Lung (tissue), 12 donors: ENCODE results near the gene PARP11. TPM values are rescaled to one million over a fixed set of nuclear protein-coding genes. Genes with fewer than 3 reads are reported as not detected.

Experiments
- ATAC-seq: fragments of 200-7000 bp; cut with Tn5 transposase; one replicate; pipeline ENCODE4 v1.9.1; 2020; ENCODE audit warnings: moderate number of reproducible peaks; ENCODE audit not compliant: insufficient read depth, low FRiP score
- DNase-seq, 3 donors: peaks; one replicate each; pipeline ENCODE4 v3.0.0-alpha.2; 2013 to 2017
- H3K27ac ChIP-seq, 2 donors: one replicate each; pipeline ENCODE4 v1.5.1; 2013; ENCODE audit warnings: mild to moderate bottlenecking in 2 of 2, moderate library complexity in 2 of 2, control low read depth in 1 of 2, inconsistent platforms in 1 of 2, low read depth in 1 of 2, low read length in 1 of 2
- H3K27me3 ChIP-seq, 3 donors: one replicate each; pipeline ENCODE4 v1.5.1; 2013; ENCODE audit warnings: low read length in 2 of 3; ENCODE audit not compliant: control insufficient read depth in 3 of 3, insufficient read depth in 3 of 3
- H3K36me3 ChIP-seq, 4 donors: one replicate each; pipeline ENCODE4 v1.5.1; 2013; ENCODE audit warnings: low read length in 4 of 4, mild to moderate bottlenecking in 1 of 4, moderate library complexity in 1 of 4; ENCODE audit not compliant: control insufficient read depth in 4 of 4, insufficient read depth in 4 of 4
- H3K4me1 ChIP-seq, 5 donors: one replicate each; pipeline ENCODE4 v1.5.1; 2013; ENCODE audit warnings: low read length in 5 of 5, mild to moderate bottlenecking in 2 of 5, moderate library complexity in 1 of 5; ENCODE audit not compliant: control insufficient read depth in 5 of 5, insufficient read depth in 5 of 5
- H3K4me3 ChIP-seq: one replicate; pipeline ENCODE4 v1.5.1; 2013; ENCODE audit warnings: mild to moderate bottlenecking, control low read depth, moderate library complexity
- H3K9ac ChIP-seq, 2 donors: one replicate each; pipeline ENCODE4 v1.5.1; 2013; ENCODE audit warnings: low read length in 2 of 2, control low read depth in 1 of 2; ENCODE audit not compliant: insufficient read depth in 1 of 2
- H3K9me3 ChIP-seq, 4 donors: one replicate each; pipeline ENCODE4 v1.5.1; 2013; ENCODE audit warnings: low read length in 3 of 4, mild to moderate bottlenecking in 1 of 4, moderate library complexity in 1 of 4; ENCODE audit not compliant: control insufficient read depth in 4 of 4, insufficient read depth in 3 of 4
- WGBS, 2 donors: extraction: QIAGEN DNeasy Blood & Tissue Kit; methylation state at CpG; one replicate each; pipeline ENCODE4 v1.1.7; 2013; 5-methylcytosine and 5-hydroxymethylcytosine counted together
- polyA plus RNA-seq, 2 donors: library from polyadenylated mRNA; stranded (reverse); fragments of 200-250 nt; gene quantifications; one replicate each; pipeline ENCODE4 v1.2.1, GENCODE V29; 2013
- total RNA-seq, 2 donors: library from RNA; depleted of rRNA in 1 of 2; stranded (reverse); fragments of >200 nt in 1 of 2; gene quantifications; one replicate each; pipeline ENCODE4 v1.2.1, GENCODE V29; 2014 to 2021
- TF ChIP-seq, protein P1 (sequence below): IDR thresholded peaks from 2 replicates; pipeline ENCODE4 v1.5.1; 2012; ENCODE audit warnings: mild to moderate bottlenecking; ENCODE audit errors: control extremely low read depth, extremely low read depth
- donor health status: control.
- donor health status: control.
- donor health status: Bipolar disorder and iron deficiency.
- donor health status: healthy.
- donor health status: DM: yes; HTN: yes; CAD: no.

The PARP11 gene
- total and polyA plus RNA-seq, 4 donors, result 2.7 to 12.8 (median 8.1) TPM

DNA sequence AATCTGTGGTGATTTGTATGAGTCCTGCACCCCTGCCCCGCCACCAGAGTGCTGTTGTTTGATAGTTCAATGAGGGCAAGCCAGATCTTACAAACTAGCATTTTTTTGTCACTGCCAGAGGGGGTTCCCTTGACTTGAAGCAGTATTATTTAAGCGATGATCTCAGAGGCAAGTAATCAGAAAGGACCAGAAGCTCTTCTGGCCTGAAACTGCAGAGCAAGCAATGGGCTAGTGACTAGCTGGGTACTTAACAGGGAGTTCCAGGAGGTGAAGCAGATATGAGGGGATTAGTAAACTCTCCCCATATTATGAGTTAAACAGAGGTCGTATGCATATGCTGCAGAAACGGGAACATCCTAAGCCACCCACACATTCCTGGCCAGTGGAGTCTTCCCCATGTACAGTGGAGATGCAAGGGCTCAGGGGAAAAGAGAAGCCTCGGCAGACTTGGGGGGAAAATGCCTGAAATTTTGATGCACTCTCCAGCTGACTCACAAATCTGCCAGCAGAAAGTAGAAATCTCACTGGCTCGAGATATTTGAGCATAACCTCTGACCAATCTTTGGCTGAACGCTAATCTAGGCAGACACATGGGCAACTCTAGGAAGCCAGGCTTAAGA, 112.0 kb downstream of the PARP11 start:
- DNase-seq (no peak), ATAC-seq (no peak)
- no peak overlapping the region for H3K27ac ChIP-seq
- H3K9ac ChIP-seq, result no peak overlapping the region
- H3K4me1 ChIP-seq, result no peaks in the 10 kb centered on the region
- TF ChIP-seq, protein P1, sequence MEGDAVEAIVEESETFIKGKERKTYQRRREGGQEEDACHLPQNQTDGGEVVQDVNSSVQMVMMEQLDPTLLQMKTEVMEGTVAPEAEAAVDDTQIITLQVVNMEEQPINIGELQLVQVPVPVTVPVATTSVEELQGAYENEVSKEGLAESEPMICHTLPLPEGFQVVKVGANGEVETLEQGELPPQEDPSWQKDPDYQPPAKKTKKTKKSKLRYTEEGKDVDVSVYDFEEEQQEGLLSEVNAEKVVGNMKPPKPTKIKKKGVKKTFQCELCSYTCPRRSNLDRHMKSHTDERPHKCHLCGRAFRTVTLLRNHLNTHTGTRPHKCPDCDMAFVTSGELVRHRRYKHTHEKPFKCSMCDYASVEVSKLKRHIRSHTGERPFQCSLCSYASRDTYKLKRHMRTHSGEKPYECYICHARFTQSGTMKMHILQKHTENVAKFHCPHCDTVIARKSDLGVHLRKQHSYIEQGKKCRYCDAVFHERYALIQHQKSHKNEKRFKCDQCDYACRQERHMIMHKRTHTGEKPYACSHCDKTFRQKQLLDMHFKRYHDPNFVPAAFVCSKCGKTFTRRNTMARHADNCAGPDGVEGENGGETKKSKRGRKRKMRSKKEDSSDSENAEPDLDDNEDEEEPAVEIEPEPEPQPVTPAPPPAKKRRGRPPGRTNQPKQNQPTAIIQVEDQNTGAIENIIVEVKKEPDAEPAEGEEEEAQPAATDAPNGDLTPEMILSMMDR, result no peak
- no peak overlapping the region for H3K4me3 ChIP-seq
- H3K36me3 ChIP-seq, result no peaks in the 10 kb centered on the region
- no peaks in the 10 kb centered on the region for H3K27me3 ChIP-seq
- 69 to 75% methylated on average over 7 of the region's 7 CpGs for WGBS, 2 donors
- no peaks in the 10 kb centered on the region for H3K9me3 ChIP-seq

DNA sequence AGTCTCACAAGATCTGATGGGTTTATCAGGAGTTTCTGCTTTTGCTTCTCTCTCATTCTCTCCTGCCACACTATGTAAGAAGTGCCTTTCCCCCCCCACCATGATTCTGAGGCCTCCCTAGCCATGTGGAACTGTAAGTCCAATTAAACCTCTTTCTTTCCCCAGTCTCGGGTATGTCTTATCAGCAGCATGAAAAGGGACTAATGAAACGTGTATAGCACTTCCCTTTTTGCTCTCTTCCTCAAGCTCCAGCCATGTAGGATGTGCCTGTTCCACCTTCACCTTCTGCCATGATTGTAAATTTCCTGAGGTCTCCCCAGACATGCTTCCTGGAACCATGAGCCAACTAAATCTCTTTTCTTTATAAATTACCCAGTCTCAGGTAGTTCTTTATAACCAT, 113.3 kb downstream of the PARP11 start:
- ATAC-seq (no peak), DNase-seq (no peak)
- no peaks in the 10 kb centered on the region for H3K4me1 ChIP-seq
- H3K27ac ChIP-seq, result no peak overlapping the region
- no peaks in the 10 kb centered on the region for H3K9me3 ChIP-seq
- no peak overlapping the region for H3K9ac ChIP-seq
- H3K27me3 ChIP-seq, result no peaks in the 10 kb centered on the region
- H3K36me3 ChIP-seq, result no peaks in the 10 kb centered on the region
- H3K4me3 ChIP-seq, result no peak overlapping the region
- TF ChIP-seq, protein P1, result no peak
- 44 to 55% methylated on average over 2 of the region's 2 CpGs for WGBS, 2 donors

Other genes starting within 250 kb of the PARP11 start
- gene CRACR2A, start 120.3 kb downstream of the PARP11 start, total RNA-seq, result 10 to 100 TPM in 1 of 2 donors, 1 to 10 TPM in 1; 6.8 to 10.2 TPM
- gene CRACR2A, start 120.3 kb downstream of the PARP11 start, polyA plus RNA-seq, result 1 to 10 TPM; 1.4 to 4.1 TPM